ENCODE measurements around the gene SCN2A. TPM values are rescaled to one million over a fixed set of nuclear protein-coding genes. Genes with fewer than 3 reads are reported as not detected.

SCN2A gene
- total RNA-seq, 1 experiment from 2014 or later, result 0.24 TPM

- Histone ChIP-seq H3K56ac (ENCODE audit: insufficient read length, low read depth, low read length) (no peak overlapping the region), H3K4me1 (ENCODE audit: insufficient read depth, low read length) (no peaks in the 10 kb centered on the region; the same call in 1 of the 2 replicates), H2BK12ac (ENCODE audit: insufficient read length, low read depth, low read length) (no peak overlapping the region), H3K23ac (ENCODE audit: insufficient read length, low read depth, low read length) (no peak overlapping the region), H3K14ac (ENCODE audit: insufficient read depth, low read length) (no peak overlapping the region), H3K27ac (ENCODE audit: insufficient read length, low read depth, low read length) (no peak overlapping the region), H2BK5ac (ENCODE audit: insufficient read length, low read length) (no peak overlapping the region), H4K91ac (ENCODE audit: insufficient read length, low read depth, low read length) (no peak overlapping the region), H3K9me3 (ENCODE audit: control insufficient read depth, low read depth, low read length) (no peaks in the 10 kb centered on the region), H2BK120ac (ENCODE audit: low read depth, low read length, poor library complexity, severe bottlenecking) (no peak overlapping the region), H3K9ac (ENCODE audit: extremely low read depth, insufficient read length, low read length) (no peak overlapping the region), H3K79me1 (ENCODE audit: insufficient read depth, low read depth, low read length, poor library complexity, severe bottlenecking) (no peaks in the 10 kb centered on the region), H3K4ac (ENCODE audit: low read depth, low read length) (no peak overlapping the region), H2BK20ac (ENCODE audit: low read depth, low read length, poor library complexity, severe bottlenecking) (no peak overlapping the region), H3T11ph (ENCODE audit: low read length) (no peak overlapping the region), H3K4me2 (ENCODE audit: insufficient read depth, insufficient read length, low read length) (no peak overlapping the region), H3K27me3 (ENCODE audit: insufficient read depth, low read length) (no peaks in the 10 kb centered on the region), H4K20me1 (ENCODE audit: control insufficient read depth, insufficient read depth, insufficient read length) (no peaks in the 10 kb centered on the region), H4K5ac (ENCODE audit: insufficient read length, low read depth, low read length) (no peak overlapping the region), H3K23me2 (ENCODE audit: insufficient read length, low read depth, low read length, poor library complexity, severe bottlenecking) (no peaks in the 10 kb centered on the region), H2AK5ac (ENCODE audit: insufficient read length, low read length) (no peak overlapping the region), H3K79me2 (ENCODE audit: insufficient read depth, low read length) (no peaks in the 10 kb centered on the region), H3K18ac (ENCODE audit: insufficient read length, low read depth, low read length) (no peak overlapping the region), H2AFZ (ENCODE audit: low read length) (no peak overlapping the region), H2BK15ac (ENCODE audit: low read depth, low read length) (no peak overlapping the region), H4K8ac (replicated peaks; ENCODE audit: insufficient read length, low read depth, low read length) (no peak overlapping the region)
- Mint-ChIP-seq H3K36me3 (ENCODE audit: insufficient read depth in 1 of 3, low read depth in 3 of 3) (no peaks in the 10 kb centered on the region), H3K27me3 (ENCODE audit: low read depth) (no peaks in the 10 kb centered on the region), H3K4me3 (no peak overlapping the region), H3K4me1 (peaks cover 14 to 18% of the 10 kb centered on the region in 2 experiments), H3K9me3 (peaks cover 0 to 2% of the 10 kb centered on the region in 2 experiments; a peak in 2 of 5 replicates), H3K27ac (no peak overlapping the region)
- WGBS (ENCODE audit: extremely low coverage, insufficient read length, low lambda C conversion rate), result no CpG with 5 or more reads among the region's 1 CpG
- no peak for DNase-seq
- no peak for TF ChIP-seq CTCF (conservative IDR thresholded peaks at IDR 0.05)
These were observed 37.0 kb upstream of the SCN2A start for GRCh38 chr2:165202239-165202638.

Measured in H9 (cell line).